Neural progenitor cell (in vitro differentiated cells): ENCODE measurements around the gene SAMMSON. TPM values are rescaled to one million over a fixed set of nuclear protein-coding genes. Genes with fewer than 3 reads are reported as not detected.
A peak's percentile ranks its signal among the peaks of the same experiment; 100 is the strongest.

Experiments used
- DNase-seq: peaks from one replicate; pipeline ENCODE4 v3.0.0-alpha.2; 2016; ENCODE audit warnings: low spot score
- H2AFZ ChIP-seq: fragments of 200-600 bp; sonication (generic); replicated peaks from 2 replicates; pipeline ENCODE4 v1.6.1; 2016; ENCODE audit warnings: antibody characterized with exemption
- H3F3A ChIP-seq: fragments of 200-600 bp; sonication (generic); 2 replicates; pipeline ENCODE4 v1.6.1; 2016; ENCODE audit warnings: antibody characterized with exemption, low read depth
- H3K27ac ChIP-seq: fragments of 200-600 bp; sonication (generic); 2 replicates; pipeline ENCODE4 v1.5.1; 2016; ENCODE audit warnings: mild to moderate bottlenecking
- H3K27me3 ChIP-seq: fragments of 200-600 bp; sonication (generic); 2 replicates; pipeline ENCODE4 v1.6.1; 2016; ENCODE audit warnings: mild to moderate bottlenecking, moderate library complexity
- H3K36me3 ChIP-seq: fragments of 200-600 bp; sonication (generic); 2 replicates; pipeline ENCODE4 v1.5.1; 2016
- H3K4me1 ChIP-seq: fragments of 200-600 bp; sonication (generic); 2 replicates; pipeline ENCODE4 v1.6.1; 2016; ENCODE audit warnings: mixed run types
- H3K4me2 ChIP-seq: fragments of 200-600 bp; sonication (generic); 2 replicates; pipeline ENCODE4 v1.6.1; 2016
- H3K4me3 ChIP-seq: fragments of 200-600 bp; sonication (generic); 2 replicates; pipeline ENCODE4 v1.5.1; 2016
- H3K79me2 ChIP-seq: fragments of 200-600 bp; sonication (generic); 2 replicates; pipeline ENCODE4 v1.6.1; 2016; ENCODE audit warnings: low read depth
- H3K9ac ChIP-seq: fragments of 200-600 bp; sonication (generic); 2 replicates; pipeline ENCODE4 v1.6.1; 2016
- H3K9me3 ChIP-seq: fragments of 200-600 bp; sonication (generic); 2 replicates; pipeline ENCODE4 v1.5.1; 2016; ENCODE audit warnings: low read depth
- H4K20me1 ChIP-seq: fragments of 200-600 bp; sonication (generic); 2 replicates; pipeline ENCODE4 v1.6.1; 2016; ENCODE audit warnings: low read depth
- H3K27ac Mint-ChIP-seq: 3 replicates; pipeline ENCODE4 v1.8.0; 2021; ENCODE audit warnings: mixed read lengths
- H3K27me3 Mint-ChIP-seq: 2 replicates; pipeline ENCODE4 v1.8.0; 2022; ENCODE audit warnings: low read depth, mild to moderate bottlenecking, inconsistent platforms, moderate library complexity, mixed read lengths; ENCODE audit not compliant: insufficient read depth
- H3K36me3 Mint-ChIP-seq: 3 replicates; pipeline ENCODE4 v1.8.0; 2021; ENCODE audit warnings: mixed read lengths
- H3K4me1 Mint-ChIP-seq: 3 replicates; pipeline ENCODE4 v1.8.0; 2021; ENCODE audit warnings: mixed read lengths
- H3K4me3 Mint-ChIP-seq: 3 replicates; pipeline ENCODE4 v1.8.0; 2021; ENCODE audit warnings: mild to moderate bottlenecking, moderate library complexity, mixed read lengths
- H3K9me3 Mint-ChIP-seq: 3 replicates; pipeline ENCODE4 v1.8.0; 2020; ENCODE audit warnings: mixed read lengths
- EZH2 ChIP-seq: fragments of 200-600 bp; sonication (generic); IDR thresholded peaks from 2 replicates; pipeline ENCODE4 v1.6.1; 2017; ENCODE audit warnings: antibody characterized with exemption, mild to moderate bottlenecking, moderate library complexity
- EZH2phosphoT487 ChIP-seq: fragments of 200-600 bp; sonication (generic); IDR thresholded peaks from 2 replicates; pipeline ENCODE4 v1.6.1; 2017; ENCODE audit warnings: antibody characterized with exemption
- total RNA-seq: library from RNA; depleted of rRNA; stranded (reverse); fragments of >200 nt; gene quantifications from 2 replicates; pipeline ENCODE4 v1.2.3, GENCODE V29; 2015; ENCODE audit warnings: low replicate concordance
- TF ChIP-seq, protein P1 (sequence below): fragments of 200-600 bp; sonication (generic); IDR thresholded peaks from 2 replicates; pipeline ENCODE4 v1.5.1; 2017; ENCODE audit warnings: antibody characterized with exemption, mild to moderate bottlenecking

SAMMSON gene
- total RNA-seq, 1 donor from 2014 or later, result not detected

DNA sequence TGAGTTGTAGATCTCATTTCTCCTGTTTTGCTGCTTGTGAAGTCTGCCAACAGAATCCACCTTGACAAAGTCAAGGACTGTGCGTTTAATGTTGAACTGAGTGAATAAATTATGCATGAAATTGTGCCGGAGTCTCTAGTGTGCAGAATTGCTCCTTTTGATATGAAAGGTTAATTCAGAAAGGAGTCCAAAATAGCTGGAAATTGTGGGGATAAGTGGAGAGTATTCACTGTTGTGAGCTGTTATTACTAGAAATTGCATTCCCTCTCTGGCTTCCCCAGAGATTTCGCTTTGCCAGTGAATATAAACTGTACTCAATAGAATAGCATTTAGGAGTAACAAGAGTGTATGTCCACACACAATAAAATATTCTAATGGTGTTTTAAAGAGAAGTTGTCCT is 43.1 kb downstream of the SAMMSON start:
- H3K27ac ChIP-seq, result no peak overlapping the region
- no peak overlapping the region for H3K4me3 ChIP-seq
- Mint-ChIP-seq H3K4me3 (no peak overlapping the region), H3K27me3 (no peaks in the 10 kb centered on the region), H3K4me1 (no peaks in the 10 kb centered on the region), H3K9me3 (peaks cover 2% of the 10 kb centered on the region), H3K27ac (no peak overlapping the region), H3K36me3 (no peaks in the 10 kb centered on the region)
- H4K20me1 ChIP-seq, result no peaks in the 10 kb centered on the region
- no peak for DNase-seq
- TF ChIP-seq EZH2phosphoT487 (no peak), EZH2 (no peak)
- TF ChIP-seq, protein P1, sequence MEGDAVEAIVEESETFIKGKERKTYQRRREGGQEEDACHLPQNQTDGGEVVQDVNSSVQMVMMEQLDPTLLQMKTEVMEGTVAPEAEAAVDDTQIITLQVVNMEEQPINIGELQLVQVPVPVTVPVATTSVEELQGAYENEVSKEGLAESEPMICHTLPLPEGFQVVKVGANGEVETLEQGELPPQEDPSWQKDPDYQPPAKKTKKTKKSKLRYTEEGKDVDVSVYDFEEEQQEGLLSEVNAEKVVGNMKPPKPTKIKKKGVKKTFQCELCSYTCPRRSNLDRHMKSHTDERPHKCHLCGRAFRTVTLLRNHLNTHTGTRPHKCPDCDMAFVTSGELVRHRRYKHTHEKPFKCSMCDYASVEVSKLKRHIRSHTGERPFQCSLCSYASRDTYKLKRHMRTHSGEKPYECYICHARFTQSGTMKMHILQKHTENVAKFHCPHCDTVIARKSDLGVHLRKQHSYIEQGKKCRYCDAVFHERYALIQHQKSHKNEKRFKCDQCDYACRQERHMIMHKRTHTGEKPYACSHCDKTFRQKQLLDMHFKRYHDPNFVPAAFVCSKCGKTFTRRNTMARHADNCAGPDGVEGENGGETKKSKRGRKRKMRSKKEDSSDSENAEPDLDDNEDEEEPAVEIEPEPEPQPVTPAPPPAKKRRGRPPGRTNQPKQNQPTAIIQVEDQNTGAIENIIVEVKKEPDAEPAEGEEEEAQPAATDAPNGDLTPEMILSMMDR, result no peak
- no peaks in the 10 kb centered on the region for H3K9me3 ChIP-seq
- no peaks in the 10 kb centered on the region for H3K79me2 ChIP-seq
- H3K36me3 ChIP-seq, result no peaks in the 10 kb centered on the region
- no peak overlapping the region for H3K4me2 ChIP-seq
- no peaks in the 10 kb centered on the region for H3F3A ChIP-seq
- H3K4me1 ChIP-seq, result no peaks in the 10 kb centered on the region
- H3K27me3 ChIP-seq, result no peaks in the 10 kb centered on the region
- no peak overlapping the region for H3K9ac ChIP-seq
- H2AFZ ChIP-seq, result no peak overlapping the region

DNA sequence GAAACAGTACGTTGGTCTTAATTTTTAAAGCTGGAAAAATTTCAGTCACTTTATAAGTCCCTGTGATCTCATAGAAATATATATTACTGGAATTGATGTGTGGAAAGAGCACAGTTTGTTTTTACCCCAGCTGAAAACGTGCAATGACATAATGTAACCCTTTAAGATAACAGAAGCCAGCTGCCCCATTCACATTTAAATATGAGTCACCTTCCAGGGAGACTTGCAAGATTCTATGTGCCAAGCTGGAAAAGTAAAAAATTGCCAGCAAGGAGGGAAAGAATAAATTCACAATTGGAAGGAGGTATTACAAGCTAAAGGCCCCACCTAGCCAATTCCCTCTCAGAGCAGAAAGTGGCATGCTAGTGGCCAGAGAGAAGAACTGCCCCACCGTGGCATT is 50.2 kb downstream of the SAMMSON start:
- Histone ChIP-seq H3K36me3 (no peaks in the 10 kb centered on the region), H3K9me3 (no peaks in the 10 kb centered on the region), H3K79me2 (no peaks in the 10 kb centered on the region), H2AFZ (no peak overlapping the region), H4K20me1 (no peaks in the 10 kb centered on the region), H3K27me3 (no peaks in the 10 kb centered on the region), H3K4me1 (no peaks in the 10 kb centered on the region), H3K9ac (no peak overlapping the region), H3K4me2 (no peak overlapping the region), H3F3A (no peaks in the 10 kb centered on the region), H3K4me3 (no peak overlapping the region), H3K27ac (no peak overlapping the region)
- Mint-ChIP-seq H3K27me3 (no peaks in the 10 kb centered on the region), H3K4me3 (no peak overlapping the region), H3K36me3 (no peaks in the 10 kb centered on the region), H3K9me3 (no peaks in the 10 kb centered on the region), H3K4me1 (no peaks in the 10 kb centered on the region), H3K27ac (no peak overlapping the region)
- TF ChIP-seq, protein P1, result no peak
- TF ChIP-seq EZH2, result no peak
- TF ChIP-seq EZH2phosphoT487, result no peak
- DNase-seq, result no peak

DNA sequence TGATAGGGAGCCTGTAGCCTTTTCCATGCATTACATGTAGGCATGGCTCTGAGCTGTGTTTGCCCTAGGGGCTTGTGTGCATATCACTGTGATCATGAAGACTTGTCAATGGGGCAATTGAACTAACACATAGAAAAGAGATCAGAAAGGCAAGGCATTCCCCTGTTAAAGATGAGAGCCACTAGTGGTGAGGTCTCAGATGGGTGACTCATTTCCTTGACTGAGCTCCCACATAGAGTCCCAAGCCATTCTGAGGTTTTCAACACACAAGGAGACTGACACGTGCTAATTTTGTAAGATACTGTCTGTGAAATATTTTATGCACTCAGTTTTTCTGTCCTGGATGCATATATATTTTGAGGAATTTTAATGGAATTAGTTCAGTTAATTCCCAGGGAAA is 53.8 kb downstream of the SAMMSON start:
- Histone ChIP-seq H3K36me3 (no peaks in the 10 kb centered on the region), H3K4me1 (peaks cover 20% of the 10 kb centered on the region), H3K79me2 (no peaks in the 10 kb centered on the region), H3K9ac (no peak overlapping the region), H3K27me3 (no peaks in the 10 kb centered on the region), H3F3A (no peaks in the 10 kb centered on the region), H4K20me1 (no peaks in the 10 kb centered on the region), H2AFZ (no peak overlapping the region), H3K27ac (no peak overlapping the region), H3K9me3 (no peaks in the 10 kb centered on the region), H3K4me2 (no peak overlapping the region), H3K4me3 (no peak overlapping the region)
- Mint-ChIP-seq H3K27me3 (no peaks in the 10 kb centered on the region), H3K9me3 (no peaks in the 10 kb centered on the region), H3K27ac (no peak overlapping the region), H3K36me3 (no peaks in the 10 kb centered on the region), H3K4me3 (no peak overlapping the region), H3K4me1 (no peaks in the 10 kb centered on the region)
- TF ChIP-seq, protein P1, result no peak
- TF ChIP-seq EZH2phosphoT487, result no peak
- no peak for TF ChIP-seq EZH2
- no peak for DNase-seq

DNA sequence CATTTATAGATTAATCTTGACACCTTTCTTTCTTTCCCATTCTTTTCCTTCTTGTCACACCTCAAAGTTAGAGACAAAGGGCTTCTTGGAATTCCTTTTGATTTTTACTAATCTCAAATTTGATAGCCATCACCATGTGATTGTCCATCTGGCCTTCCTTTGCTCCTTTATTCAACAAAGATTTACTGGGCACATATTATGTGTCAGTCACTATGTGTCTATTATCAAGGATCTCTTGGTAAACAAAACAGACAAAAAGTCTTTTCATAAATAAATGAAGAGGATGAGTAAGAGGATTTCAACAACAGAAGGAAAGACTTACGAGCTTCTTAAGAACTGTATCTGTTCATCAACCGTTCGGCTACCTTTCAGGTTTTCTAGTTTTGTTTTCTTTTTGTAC is 56.5 kb downstream of the SAMMSON start:
- no peak overlapping the region for H3K27ac Mint-ChIP-seq
- no peak for TF ChIP-seq EZH2
- no peak for DNase-seq
- H3K4me3 Mint-ChIP-seq, result no peak overlapping the region
- H3K4me3 ChIP-seq, result no peak overlapping the region
- H3K36me3 Mint-ChIP-seq, result no peaks in the 10 kb centered on the region
- no peak overlapping the region for H3K9ac ChIP-seq
- no peaks in the 10 kb centered on the region for H3K9me3 Mint-ChIP-seq
- no peaks in the 10 kb centered on the region for H3F3A ChIP-seq
- no peak overlapping the region for H3K27ac ChIP-seq
- no peaks in the 10 kb centered on the region for H3K27me3 Mint-ChIP-seq
- no peaks in the 10 kb centered on the region for H3K36me3 ChIP-seq
- peaks cover 20% of the 10 kb centered on the region for H3K4me1 ChIP-seq
- no peak overlapping the region for H2AFZ ChIP-seq
- no peaks in the 10 kb centered on the region for H3K79me2 ChIP-seq
- peak overlapping the region; percentile 52 for H3K4me2 ChIP-seq
- no peaks in the 10 kb centered on the region for H3K9me3 ChIP-seq
- no peaks in the 10 kb centered on the region for H4K20me1 ChIP-seq
- H3K27me3 ChIP-seq, result no peaks in the 10 kb centered on the region
- H3K4me1 Mint-ChIP-seq, result no peaks in the 10 kb centered on the region
